Esophagus squamous epithelium (tissue), 4 donors: ENCODE measurements around the gene B4GALNT4.
A peak's percentile ranks its signal among the peaks of the same experiment; 100 is the strongest.

Experiments used
- CTCF ChIP-seq, 6 experiments: fragments of 450-650 bp in 4 of 6; fragments of 200-600 bp in 2 of 6; sonication (generic) in 2 of 6; IDR thresholded peaks; one replicate each; pipeline ENCODE4 v1.5.1; 2016 to 2019; ENCODE audit warnings: antibody characterized with exemption in 6 of 6, mild to moderate bottlenecking in 4 of 6, moderate library complexity in 4 of 6
- POLR2A ChIP-seq, 4 donors: fragments of 450-650 bp; IDR thresholded peaks; one replicate each; pipeline ENCODE4 v1.6.1; 2017; ENCODE audit warnings: antibody characterized with exemption in 4 of 4, mild to moderate bottlenecking in 4 of 4, moderate library complexity in 3 of 4

GRCh38 chr11:326842-327580 is 42.3 kb upstream of the B4GALNT4 start:
- TF ChIP-seq CTCF (IDR thresholded peaks at IDR 0.05) = no peak
- peak in 1 of 4 donors; percentile 37 for TF ChIP-seq POLR2A (IDR thresholded peaks at IDR 0.05)
